ENCODE results near the gene CCDC18.
"Not testable (repeated sequence)": the region's sequence is repeated elsewhere in the genome, so short reads cannot be mapped to it uniquely, and the experiment has no call there.

CCDC18 gene

GRCh38 chr1:93178418-93178817, 2.1 kb upstream of the CCDC18 start:
- DNase-seq: peak; percentile 7

- peak; percentile 99 for DNase-seq
Observed at GRCh38 chr1:93179886-93180722, 420 bp upstream of the CCDC18 start, which contains the start of gene TMED5. Gene TMED5, minus strand, starts transcription at chr1:93180413. Its CDS starts 171 bp downstream, at chr1:93180242.

- no peak for DNase-seq
Observed at GRCh38 chr1:93186667-93187066, 6.1 kb downstream of the CCDC18 start.

- no peak for DNase-seq
Observed at GRCh38 chr1:93190432-93190831, 9.9 kb downstream of the CCDC18 start.

GRCh38 chr1:93194231-93194990, 13.9 kb downstream of the CCDC18 start:
- DNase-seq: no peak

- peak; percentile 56 for DNase-seq
Observed at GRCh38 chr1:93196591-93196990, 16.1 kb downstream of the CCDC18 start.

GRCh38 chr1:93199150-93199549, 18.6 kb downstream of the CCDC18 start:
- no peak for DNase-seq

- no peak for DNase-seq
Observed at GRCh38 chr1:93200086-93200620, 19.6 kb downstream of the CCDC18 start.

GRCh38 chr1:93200714-93201113, 20.2 kb downstream of the CCDC18 start:
- DNase-seq: no peak

GRCh38 chr1:93205892-93206566, 25.5 kb downstream of the CCDC18 start:
- DNase-seq: no peak

GRCh38 chr1:93206567-93206954, 26.0 kb downstream of the CCDC18 start:
- no peak for DNase-seq

- DNase-seq: no peak
Observed at GRCh38 chr1:93207211-93207610, 26.7 kb downstream of the CCDC18 start.

GRCh38 chr1:93215322-93215721, 34.8 kb downstream of the CCDC18 start:
- DNase-seq: no peak

- DNase-seq: peak; percentile 3
Observed at GRCh38 chr1:93219443-93219842, 38.9 kb downstream of the CCDC18 start.

- not testable (repeated sequence) for DNase-seq
Observed at GRCh38 chr1:93220716-93221115, 40.2 kb downstream of the CCDC18 start.

GRCh38 chr1:93221913-93222312, 41.4 kb downstream of the CCDC18 start:
- peak; percentile 14 for DNase-seq

GRCh38 chr1:93223023-93223675, 42.6 kb downstream of the CCDC18 start:
- no peak for DNase-seq

- no peak for DNase-seq
Observed at GRCh38 chr1:93235261-93235660, 54.7 kb downstream of the CCDC18 start.

- DNase-seq: no peak
Observed at GRCh38 chr1:93237021-93237420, 56.5 kb downstream of the CCDC18 start.

- no peak for DNase-seq
Observed at GRCh38 chr1:93238425-93238824, 57.9 kb downstream of the CCDC18 start.

GRCh38 chr1:93239863-93240262, 59.3 kb downstream of the CCDC18 start:
- DNase-seq: no peak

GRCh38 chr1:93243233-93243632, 62.7 kb downstream of the CCDC18 start:
- DNase-seq: not testable (repeated sequence)
